GM21786 (cell line): ENCODE results near the gene PRLH.
"Not testable (repeated sequence)": the region's sequence is repeated elsewhere in the genome, so short reads cannot be mapped to it uniquely, and the experiment has no call there.

Experiments used
- ATAC-seq: cut with Tn5 transposase; IDR thresholded peaks from one replicate; pipeline ENCODE4 v1.9.1; 2021; ENCODE audit not compliant: unreplicated experiment

Gene PRLH

DNA sequence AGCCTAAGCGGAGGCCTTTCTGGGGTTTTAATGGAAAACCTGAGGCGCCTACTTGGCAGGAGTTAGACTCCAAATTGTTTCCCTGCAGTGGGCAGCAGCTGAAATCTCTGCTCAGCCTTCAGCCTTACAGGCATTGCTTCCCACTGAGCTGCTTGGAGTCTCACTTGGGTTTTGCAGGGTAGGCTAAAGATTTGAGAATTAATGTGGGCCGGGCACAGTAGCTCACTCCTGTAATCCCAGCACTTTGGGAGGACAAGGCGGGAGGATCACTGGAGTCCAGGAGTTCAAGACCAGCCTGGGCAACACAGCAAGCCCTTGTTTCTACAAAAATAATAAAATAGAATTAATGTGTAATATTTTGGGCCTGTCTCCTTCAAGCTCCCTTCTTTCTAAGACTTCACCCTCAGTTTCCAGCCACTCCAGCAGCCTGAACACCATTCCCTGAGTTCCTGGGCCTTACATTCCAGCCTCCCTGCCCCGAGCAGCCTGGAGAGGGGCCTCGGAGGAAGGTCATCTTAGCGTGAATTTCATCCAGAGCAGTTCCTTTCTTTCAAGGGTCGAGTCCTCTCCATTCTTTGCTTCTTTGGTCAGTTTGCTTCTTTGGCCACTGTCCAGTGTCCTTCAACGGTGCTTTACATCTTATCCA lies 33.2 kb downstream of the PRLH start:
- no peak for ATAC-seq

DNA sequence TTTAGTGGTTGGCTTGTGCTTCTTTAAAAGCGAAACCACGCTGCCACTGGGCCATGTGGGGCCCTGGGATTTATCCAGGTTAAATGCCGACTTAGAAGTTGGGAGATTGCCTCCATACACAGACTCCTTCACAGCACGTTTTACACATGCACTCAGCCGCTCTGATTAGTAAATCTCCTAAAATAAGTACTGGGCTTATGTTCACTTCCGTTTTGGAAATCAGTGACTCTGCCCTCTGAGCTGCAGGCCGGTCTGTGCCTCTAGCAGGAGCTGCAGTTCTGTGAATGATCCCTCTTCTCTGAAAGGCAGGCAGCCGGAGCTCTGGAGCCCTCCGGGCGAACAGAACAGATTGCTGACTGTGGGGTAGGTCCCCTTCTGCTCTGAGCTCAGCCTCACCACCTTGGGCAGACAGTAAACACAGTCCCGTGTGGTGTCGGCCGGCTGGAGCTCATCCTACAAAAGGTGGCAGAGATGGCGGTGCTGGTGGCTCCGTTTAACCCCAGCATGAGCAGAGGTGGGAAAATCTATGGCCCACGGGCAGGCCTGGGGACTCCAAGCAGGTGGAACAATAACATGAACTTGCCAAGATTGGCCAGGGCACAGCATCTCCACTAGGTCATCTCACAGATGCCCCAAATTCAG lies 34.0 kb downstream of the PRLH start:
- no peak for ATAC-seq

DNA sequence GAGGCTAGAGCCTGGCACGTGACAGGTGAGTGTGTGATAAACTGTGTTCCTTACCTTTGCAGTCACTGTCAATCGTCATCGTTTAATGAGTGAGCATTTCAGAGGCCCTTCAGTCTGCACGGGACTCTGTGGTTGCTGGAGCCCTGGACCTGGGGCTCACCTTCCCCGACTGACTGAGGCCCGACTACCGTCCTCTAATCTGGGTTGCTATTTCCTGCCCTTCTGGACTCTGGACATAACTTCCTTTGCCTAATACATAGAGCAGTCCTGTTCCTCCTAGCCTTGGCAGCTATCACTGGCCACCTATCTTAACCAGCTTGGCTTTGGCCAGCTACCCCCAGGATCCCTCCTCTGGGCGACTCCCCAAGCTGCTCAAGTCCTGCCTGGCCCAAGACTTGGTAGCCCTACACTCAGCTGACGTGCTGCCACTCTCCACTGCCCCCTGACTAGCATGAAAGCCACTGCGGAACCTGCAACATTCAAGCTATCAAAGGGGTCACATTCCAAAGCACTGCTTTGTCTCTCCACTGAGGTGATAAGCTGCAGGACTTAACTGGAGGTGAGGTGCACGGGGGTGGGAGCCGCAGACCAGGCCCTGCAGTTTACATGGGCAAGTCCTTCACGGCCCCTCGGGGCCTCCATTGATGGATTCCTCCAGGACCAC lies 35.2 kb downstream of the PRLH start:
- no peak for ATAC-seq

DNA sequence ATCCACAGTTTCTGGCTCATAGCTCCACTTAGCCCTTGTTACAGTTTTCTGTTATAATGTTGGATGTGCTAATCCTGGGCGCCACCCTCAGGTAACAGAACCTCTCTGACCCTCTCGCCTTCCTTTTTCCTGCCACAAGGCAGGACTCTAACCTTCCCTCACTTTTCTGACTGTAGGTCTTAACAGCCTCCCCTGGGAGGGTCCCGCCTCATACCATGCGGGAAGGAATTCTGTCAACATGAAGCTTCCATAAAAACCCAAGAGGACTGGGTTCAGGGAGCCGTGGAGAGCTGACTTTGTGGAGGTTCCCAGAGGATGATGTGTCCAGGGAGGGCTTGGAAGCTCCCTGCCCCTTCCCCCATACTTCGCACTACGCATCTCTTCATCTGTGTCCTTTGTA lies 36.0 kb downstream of the PRLH start:
- ATAC-seq, result no peak

DNA sequence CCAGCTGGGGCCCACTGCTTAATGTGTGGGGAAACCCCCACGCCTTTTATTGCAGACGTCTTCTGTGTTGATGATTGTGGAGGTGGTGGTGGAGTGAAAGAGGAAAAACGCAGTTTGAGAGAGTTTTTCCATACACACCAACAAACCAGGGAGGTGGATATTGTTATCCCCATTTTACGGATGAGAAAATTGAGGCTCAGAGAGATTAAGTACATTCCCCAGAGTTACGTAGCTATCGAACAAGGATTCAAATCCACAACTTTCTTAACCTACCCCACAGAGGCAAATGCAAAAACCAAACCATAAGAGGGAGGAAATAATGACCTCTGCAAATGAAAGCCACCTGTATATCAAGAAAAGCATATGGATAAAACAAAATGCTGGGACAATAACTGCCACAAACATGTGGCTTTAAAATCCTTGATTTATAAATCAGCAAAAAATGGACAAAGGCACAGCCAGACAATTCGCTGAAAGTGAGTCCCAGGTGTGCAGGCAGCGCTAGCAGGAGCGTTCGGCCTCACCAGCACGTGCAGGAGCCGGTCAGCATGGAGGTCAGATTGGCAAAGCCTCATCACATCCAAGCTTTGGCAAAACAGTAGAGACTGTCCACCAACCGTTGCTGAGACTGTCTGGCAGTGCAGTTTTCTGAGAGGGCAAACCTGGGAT lies 36.8 kb downstream of the PRLH start:
- no peak for ATAC-seq

DNA sequence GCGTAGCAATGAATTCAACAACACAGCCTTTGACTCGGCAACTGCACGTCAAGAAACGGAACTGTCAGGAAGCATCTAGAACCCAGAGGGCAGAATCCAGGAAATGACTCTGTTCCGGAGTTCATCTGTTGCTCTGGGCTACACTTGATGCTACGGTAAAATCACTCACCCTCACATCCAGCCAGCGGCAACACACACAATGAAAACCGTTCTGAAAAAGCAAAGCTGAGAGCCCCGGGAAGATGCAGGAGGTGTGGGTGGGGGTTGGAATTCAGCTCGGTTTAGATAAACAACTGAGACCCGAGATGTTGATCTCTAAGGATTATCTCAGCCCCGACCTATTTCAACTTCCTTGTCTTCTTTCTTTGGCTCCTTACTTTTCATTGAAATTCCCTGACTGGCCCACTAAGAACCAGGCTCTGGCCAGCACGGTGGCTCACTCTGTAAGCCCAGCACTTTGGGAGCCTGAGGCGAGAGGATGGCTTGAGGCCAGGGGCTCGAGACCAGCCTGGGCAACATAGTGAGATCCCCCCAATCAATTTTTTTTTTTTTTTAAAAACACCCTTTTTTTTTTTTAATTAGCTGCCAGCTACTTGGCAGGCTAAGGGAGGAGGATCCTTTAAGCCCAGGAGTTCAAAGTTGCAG lies 37.5 kb downstream of the PRLH start:
- ATAC-seq, result no peak

DNA sequence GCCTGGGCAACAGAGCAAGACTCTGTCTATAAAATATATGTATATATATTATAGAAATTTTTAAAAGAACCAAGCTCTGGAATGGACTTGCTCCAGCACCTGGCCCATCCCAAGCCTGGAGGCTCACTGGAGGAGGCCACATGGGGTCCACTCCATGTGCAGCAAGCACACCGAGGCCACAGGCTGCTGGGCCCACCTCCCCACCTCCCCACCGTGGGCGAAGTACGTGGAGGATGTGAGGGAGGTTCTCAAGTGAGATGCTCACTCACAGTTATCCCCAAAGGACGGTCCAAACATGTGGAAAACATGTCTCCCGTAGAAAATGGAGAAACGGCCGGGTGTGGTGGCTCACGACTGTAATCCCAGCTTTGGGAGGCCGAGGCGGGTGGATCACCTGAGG lies 38.0 kb downstream of the PRLH start:
- no peak for ATAC-seq

DNA sequence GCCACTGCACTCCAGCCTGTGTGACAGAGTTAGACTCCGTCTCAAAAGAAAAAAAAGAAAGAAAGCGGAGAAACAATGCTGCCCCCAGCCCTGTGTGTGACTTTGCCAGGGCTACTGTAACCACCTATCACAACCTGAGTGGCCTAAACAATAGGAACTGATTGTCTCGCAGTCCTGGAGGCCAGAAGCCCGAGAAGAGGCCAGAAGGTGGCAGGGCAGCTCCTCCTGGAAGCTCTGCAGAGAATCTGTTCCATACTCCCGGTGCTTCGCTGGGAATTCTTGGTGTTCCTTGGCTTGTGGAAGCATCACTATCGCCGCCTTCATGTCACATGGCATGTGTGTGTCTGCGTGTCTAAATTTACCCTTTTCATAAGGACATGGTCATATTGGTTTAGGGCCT lies 38.6 kb downstream of the PRLH start:
- ATAC-seq, result no peak

DNA sequence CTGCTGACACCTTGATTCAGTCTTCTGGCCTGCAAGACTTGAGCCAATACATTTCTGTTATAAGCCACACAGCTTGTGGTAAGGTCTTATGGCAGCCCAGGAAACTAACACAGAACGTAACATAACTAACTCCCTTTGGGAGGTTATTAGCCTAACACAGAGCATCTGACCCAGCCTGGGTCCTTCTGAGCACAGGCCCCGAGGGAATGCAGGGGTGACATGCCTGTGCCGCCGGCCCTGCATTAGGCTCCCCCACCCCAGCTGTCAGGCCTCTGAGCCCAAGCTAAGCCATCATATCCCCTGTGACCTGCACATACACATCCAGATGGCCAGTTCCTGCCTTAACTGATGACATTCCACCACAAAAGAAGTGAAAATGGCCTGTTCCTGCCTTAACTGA lies 40.1 kb downstream of the PRLH start:
- ATAC-seq, result not testable (repeated sequence)

DNA sequence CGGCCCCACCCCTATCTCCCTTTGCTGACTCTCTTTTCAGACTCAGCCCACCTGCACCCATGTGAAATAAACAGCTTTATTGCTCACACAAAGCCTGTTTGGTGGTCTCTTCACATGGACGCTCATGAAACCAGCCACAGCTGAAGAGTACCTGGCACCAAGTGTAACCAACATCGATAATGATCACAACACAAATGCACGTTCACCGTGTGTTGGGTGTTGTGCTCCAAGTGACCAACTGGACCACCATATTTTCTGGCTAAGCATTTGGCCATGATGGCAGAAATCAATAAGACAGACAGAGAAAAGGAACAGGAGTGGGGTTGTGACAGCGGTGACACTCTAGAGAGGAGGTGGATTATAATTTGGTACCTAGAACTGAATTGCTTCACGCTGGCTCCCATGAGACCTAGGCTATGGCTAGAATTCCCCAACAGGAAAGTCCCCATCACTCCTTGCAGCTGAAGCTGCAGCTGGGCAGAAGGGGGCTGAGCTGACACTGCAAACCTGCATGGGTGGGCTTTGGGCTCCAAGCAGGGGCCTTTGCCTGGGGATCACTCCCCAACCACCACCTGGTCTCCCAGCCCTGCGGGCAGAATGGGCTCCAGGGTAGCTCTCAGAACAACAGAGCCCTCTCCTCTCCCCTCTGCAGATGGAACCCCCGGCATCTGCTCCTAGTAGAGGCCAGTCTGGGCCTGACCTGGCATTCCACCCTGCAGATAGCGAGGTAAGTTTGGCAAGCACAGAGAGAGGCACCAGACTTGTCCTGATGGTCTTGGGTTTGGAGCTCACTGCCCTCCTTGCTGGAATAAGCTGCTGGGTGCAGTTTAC lies 46.4 kb downstream of the PRLH start:
- no peak for ATAC-seq

DNA sequence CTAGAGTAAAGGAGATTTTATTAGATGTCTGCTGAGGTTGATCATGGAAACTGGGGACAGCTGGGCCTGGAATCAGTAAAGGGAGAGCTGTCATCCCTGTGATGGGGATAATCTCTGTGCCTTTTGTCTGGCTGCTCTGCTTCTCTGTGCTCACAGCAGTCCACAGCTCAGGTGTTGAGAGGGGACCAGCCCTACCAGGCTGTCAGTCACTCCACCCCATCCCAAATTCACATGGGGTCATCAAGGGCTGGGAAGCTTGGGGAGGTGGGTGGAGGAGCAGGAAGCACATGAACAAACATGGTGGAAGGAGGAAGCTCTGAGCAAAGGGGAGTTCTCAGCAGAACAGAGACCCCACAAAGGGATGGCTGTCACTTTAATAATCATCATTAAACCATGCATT lies 47.3 kb downstream of the PRLH start:
- no peak for ATAC-seq

DNA sequence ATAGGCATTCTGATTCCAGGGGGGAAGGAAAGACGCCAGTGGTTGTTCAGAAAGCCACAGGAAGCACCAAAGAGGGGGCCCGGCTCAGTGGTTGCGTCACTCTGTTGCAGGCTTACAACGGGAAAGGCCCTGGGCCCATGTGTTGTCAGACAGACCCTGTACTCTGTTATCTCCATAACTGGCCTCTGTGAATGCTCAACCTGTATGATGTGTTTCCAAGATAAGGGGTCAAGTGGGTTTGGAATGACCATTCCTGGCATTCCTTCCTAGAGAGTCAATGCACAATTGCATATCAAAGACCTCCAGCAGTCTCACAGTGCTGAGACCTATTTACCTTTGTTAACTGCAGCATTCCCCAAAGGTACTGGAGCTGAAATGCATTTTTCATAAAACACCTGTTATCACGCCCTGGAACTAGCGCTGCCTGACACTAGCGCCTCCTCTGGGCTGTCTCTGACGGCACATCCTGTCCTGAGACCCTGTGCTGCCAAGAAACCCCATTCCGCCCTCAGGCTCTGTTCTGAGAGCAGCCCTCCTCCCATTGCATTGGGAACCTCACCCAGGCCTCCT lies 47.9 kb downstream of the PRLH start:
- ATAC-seq, result no peak

DNA sequence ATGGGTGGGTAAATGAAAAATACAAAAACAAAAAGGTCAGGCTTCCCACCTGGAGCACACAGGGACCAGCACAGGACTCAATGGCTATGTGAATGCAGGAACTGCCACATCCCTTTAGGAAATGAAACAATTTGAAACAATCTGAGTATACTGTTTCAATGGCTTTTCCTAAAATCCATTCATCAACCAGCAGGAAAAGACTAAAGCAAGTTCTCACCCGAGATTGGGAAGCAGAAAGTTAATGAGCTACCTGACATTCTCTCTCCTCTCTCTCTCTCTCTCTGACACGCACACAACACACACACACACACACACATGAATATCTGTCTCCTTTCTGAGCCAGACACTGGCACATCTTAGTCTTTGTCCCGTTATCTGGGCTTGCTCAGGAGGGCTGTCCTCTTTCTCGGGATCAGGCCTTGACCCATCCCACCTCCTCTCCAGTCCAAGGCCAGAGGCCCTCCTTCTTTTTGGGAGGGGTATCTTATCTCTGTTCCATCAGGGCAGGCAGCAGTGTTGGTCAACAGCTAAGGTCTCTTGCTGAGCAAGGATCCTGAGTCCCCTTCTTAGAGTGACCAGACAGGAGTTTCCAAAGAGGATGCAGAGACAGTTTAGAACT lies 49.4 kb downstream of the PRLH start:
- ATAC-seq, result no peak

DNA sequence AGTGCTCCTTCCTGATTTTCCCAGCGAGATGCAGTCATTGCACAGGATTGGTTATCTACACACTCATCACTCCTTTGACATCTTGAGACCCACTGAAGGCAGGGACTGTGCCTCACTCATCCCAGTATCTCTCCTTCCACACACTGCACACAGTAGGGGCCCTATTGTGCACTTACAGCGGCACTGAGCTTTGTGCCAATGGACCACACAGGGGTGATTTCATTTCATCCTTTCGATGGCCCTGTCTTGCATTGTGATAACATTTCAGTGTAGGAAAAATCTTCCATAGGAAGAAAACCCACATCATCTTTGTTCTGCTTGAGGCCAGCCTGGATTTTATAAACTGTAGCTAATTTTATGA lies 50.0 kb downstream of the PRLH start:
- no peak for ATAC-seq
